Measurements from ENCODE around the gene NUDCD3.

GRCh38 chr7:44348300-44348699 is 142.2 kb downstream of the NUDCD3 start:
- TF ChIP-seq FOXP2 (optimal IDR thresholded peaks at IDR 0.05; ENCODE audit: control extremely low read depth, extremely low read length, insufficient read depth): no peak
- no peak for TF ChIP-seq POLR2AphosphoS5 (IDR thresholded peaks at IDR 0.05; ENCODE audit: borderline replicate concordance, low read depth, low read length)
